HL-60/S4 treated with phorbol 12-myristate 13-acetate at 8.2 ng/mL for 4 days and 3 days (cell line): ENCODE measurements around the gene MRPL52.
"Not testable (repeated sequence)": the region's sequence is repeated elsewhere in the genome, so short reads cannot be mapped to it uniquely, and the experiment has no call there.

Experiments
- in situ Hi-C: fragments of 300-500 bp; cut with MboI; formaldehyde crosslinking; loops from 2 replicates; pipeline ENCODE4 v1.15.0; 2022; ENCODE audit warnings: low sequenced_read_pairs

Gene MRPL52

GRCh38 chr14:22852599-22852939, 22.9 kb downstream of the MRPL52 start:
- in situ Hi-C loops, result no loop called here

- in situ Hi-C loops, result no loop called here
Measured at GRCh38 chr14:22852940-22853767, 23.5 kb downstream of the MRPL52 start.

GRCh38 chr14:22854296-22854695, 24.6 kb downstream of the MRPL52 start:
- in situ Hi-C loops, result not testable (repeated sequence)

GRCh38 chr14:22854963-22855724, 25.5 kb downstream of the MRPL52 start:
- in situ Hi-C loops, result no loop called here

- in situ Hi-C loops, result no loop called here
Measured at GRCh38 chr14:22856428-22856827, 26.7 kb downstream of the MRPL52 start.

GRCh38 chr14:22860377-22860776, 30.7 kb downstream of the MRPL52 start:
- in situ Hi-C loops, result loop anchor here (10.0 kb wide), 1 partner anchor 206 kb away; no protein-coding TSS in a partner anchor

GRCh38 chr14:22861651-22862050, 32.0 kb downstream of the MRPL52 start:
- in situ Hi-C loops, result loop anchor here (10.0 kb wide), 1 partner anchor 207 kb away; no protein-coding TSS in a partner anchor

- in situ Hi-C loops, result loop anchor here (10.0 kb wide), 1 partner anchor 210 kb away; no protein-coding TSS in a partner anchor
Measured at GRCh38 chr14:22864979-22865378, 35.3 kb downstream of the MRPL52 start.

- in situ Hi-C loops, result loop anchor here (10.0 kb wide), 1 partner anchor 211 kb away; no protein-coding TSS in a partner anchor
Measured at GRCh38 chr14:22865424-22866405, 36.0 kb downstream of the MRPL52 start.

- in situ Hi-C loops, result loop anchor here (10.0 kb wide), 1 partner anchor 212 kb away; no protein-coding TSS in a partner anchor
Measured at GRCh38 chr14:22866874-22867273, 37.2 kb downstream of the MRPL52 start.

GRCh38 chr14:22870811-22871223, 41.1 kb downstream of the MRPL52 start:
- in situ Hi-C loops, result no loop called here

GRCh38 chr14:22871224-22872032, 41.7 kb downstream of the MRPL52 start, which contains the start of gene LRP10:
LRP10 (plus strand) TSS chr14:22871740; CDS start chr14:22872304, 564 bp downstream.
- in situ Hi-C loops, result no loop called here

- in situ Hi-C loops, result no loop called here
Measured at GRCh38 chr14:22872033-22872832, 42.5 kb downstream of the MRPL52 start.

GRCh38 chr14:22872833-22873520, 43.3 kb downstream of the MRPL52 start:
- in situ Hi-C loops, result no loop called here

- in situ Hi-C loops, result no loop called here
Measured at GRCh38 chr14:22875003-22875747, 45.5 kb downstream of the MRPL52 start.

GRCh38 chr14:22875748-22876319, 46.1 kb downstream of the MRPL52 start:
- in situ Hi-C loops, result no loop called here

- in situ Hi-C loops, result no loop called here
Measured at GRCh38 chr14:22877000-22877501, 47.4 kb downstream of the MRPL52 start.
